PC-3 (cell line): ENCODE results near the gene FAM180B.
"Not testable (repeated sequence)": the region's sequence is repeated elsewhere in the genome, so short reads cannot be mapped to it uniquely, and the experiment has no call there.

Experiments
- EZH2 ChIP-seq: fragments of 300-600 bp; sonication (generic); IDR thresholded peaks from one replicate; pipeline ENCODE4 v1.6.1; 2017; ENCODE audit warnings: antibody characterized with exemption, mild to moderate bottlenecking, low read length; ENCODE audit not compliant: unreplicated experiment
- EZH2phosphoT487 ChIP-seq: fragments of 300-600 bp; sonication (generic); IDR thresholded peaks from 2 replicates; pipeline ENCODE4 v1.6.1; 2018; ENCODE audit warnings: mild to moderate bottlenecking, antibody characterized with exemption, low read length, borderline replicate concordance

DNA sequence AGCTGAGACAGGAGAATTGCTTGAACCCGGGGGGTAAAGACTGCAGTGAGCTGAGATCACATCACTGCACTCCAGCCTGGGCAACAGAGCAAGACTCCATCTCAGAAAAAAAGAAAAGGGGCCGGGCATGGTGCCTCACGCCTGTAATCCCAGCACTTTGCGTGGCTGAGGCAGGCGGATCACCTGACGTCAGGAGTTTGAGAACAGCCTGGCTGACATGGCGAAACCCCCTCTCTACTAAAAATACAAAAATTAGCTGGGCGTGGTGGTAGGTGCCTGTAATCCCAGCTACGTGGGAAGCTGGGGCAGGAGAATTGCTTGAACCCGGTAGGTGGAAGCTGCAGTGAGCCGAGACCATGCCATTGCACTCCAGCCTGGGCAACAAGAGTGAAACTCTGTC is 49.9 kb downstream of the FAM180B start:
- not testable (repeated sequence) for TF ChIP-seq EZH2, EZH2phosphoT487
